ENCODE measurements around the gene JARID2. TPM values are rescaled to one million over a fixed set of nuclear protein-coding genes. Genes with fewer than 3 reads are reported as not detected.

The JARID2 gene
- polyA plus RNA-seq, 1 experiment = 9.7 TPM

DNA sequence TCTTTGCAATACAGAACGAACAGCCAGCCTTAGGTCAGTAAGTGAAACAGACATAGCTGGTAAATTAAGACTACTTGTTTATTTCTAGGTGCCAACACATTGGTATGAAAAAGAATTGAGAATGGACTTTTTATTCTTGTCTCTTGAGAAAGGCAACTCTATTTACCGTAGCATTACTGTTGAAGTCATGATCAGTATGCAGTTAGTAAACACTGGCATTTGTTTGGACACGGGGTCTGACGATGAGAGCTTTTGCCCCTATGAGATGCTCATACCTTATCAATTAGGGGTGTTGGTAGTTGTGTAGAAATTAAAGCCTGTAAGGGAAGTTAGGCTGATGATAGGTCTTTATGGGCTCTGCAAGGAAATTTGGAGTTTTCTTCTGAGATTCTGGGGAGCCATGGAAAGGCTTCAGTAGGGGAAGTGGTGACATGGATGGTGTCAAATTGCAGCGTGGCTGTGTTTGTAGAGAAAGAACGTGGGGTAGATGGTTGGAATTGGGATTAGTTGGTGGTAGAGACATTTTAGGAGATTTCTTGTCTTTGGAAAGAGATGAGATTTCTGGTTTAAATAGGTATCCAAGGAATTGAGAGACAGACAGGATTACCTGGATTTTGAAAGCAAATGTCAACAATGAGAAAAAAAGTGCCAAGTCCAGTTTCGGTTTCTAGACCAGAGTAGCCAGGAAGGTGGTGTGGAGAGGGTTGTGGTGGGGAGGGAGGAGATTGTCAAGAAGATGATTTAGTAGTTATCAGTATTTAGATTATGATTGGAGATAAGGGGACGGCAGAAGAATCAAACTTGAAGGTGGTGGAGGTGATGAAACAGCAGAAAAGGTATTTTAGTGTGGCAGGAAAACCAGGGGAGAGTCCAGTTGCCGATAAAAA is 116.6 kb downstream of the JARID2 start:
- ChIA-PET CTCF (interaction anchor here (0.6 to 1.0 kb wide), 2 partner anchors 44 to 114 kb away, joined by 3 read pairs; no protein-coding TSS in a partner anchor), POLR2A (no interaction called here)
- Histone ChIP-seq H3K27me3 (ENCODE audit: control insufficient read depth, insufficient read depth, low read length) (no peaks in the 10 kb centered on the region), H3K9me3 (ENCODE audit: control insufficient read depth, insufficient read depth, low read length) (no peaks in the 10 kb centered on the region), H3K27ac (ENCODE audit: low read depth, low read length) (no peak overlapping the region), H3K4me3 (ENCODE audit: low read depth, low read length) (no peak overlapping the region)
- no peak for DNase-seq (ENCODE audit: low read depth, low spot score)
- TF ChIP-seq, protein P1, sequence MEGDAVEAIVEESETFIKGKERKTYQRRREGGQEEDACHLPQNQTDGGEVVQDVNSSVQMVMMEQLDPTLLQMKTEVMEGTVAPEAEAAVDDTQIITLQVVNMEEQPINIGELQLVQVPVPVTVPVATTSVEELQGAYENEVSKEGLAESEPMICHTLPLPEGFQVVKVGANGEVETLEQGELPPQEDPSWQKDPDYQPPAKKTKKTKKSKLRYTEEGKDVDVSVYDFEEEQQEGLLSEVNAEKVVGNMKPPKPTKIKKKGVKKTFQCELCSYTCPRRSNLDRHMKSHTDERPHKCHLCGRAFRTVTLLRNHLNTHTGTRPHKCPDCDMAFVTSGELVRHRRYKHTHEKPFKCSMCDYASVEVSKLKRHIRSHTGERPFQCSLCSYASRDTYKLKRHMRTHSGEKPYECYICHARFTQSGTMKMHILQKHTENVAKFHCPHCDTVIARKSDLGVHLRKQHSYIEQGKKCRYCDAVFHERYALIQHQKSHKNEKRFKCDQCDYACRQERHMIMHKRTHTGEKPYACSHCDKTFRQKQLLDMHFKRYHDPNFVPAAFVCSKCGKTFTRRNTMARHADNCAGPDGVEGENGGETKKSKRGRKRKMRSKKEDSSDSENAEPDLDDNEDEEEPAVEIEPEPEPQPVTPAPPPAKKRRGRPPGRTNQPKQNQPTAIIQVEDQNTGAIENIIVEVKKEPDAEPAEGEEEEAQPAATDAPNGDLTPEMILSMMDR (IDR thresholded peaks at IDR 0.05; ENCODE audit: low read depth, low read length) = no peak

DNA sequence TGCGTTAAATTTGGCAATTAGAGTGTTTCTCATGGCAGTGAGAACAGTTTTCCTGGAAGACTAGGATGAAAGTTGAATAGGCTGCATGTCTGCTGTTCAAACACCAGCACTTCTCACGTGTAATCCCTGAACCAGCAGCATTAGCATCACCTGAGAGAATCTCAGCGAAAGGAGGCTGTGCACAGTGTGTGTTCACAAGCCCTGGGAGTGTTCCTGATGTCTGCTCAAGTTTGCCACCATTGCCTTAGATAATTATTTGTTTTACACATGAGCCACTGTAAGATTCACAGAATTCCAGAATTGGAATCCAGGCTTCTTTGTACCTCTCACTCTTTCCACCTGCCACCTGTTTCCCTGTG is 117.3 kb downstream of the JARID2 start:
- Histone ChIP-seq H3K4me3 (ENCODE audit: low read depth, low read length) (no peak overlapping the region), H3K27me3 (ENCODE audit: control insufficient read depth, insufficient read depth, low read length) (no peaks in the 10 kb centered on the region), H3K9me3 (ENCODE audit: control insufficient read depth, insufficient read depth, low read length) (no peaks in the 10 kb centered on the region), H3K27ac (ENCODE audit: low read depth, low read length) (no peak overlapping the region)
- ChIA-PET POLR2A (no interaction called here), CTCF (no interaction called here)
- TF ChIP-seq, protein P1 (IDR thresholded peaks at IDR 0.05; ENCODE audit: low read depth, low read length) = no peak
- DNase-seq (ENCODE audit: low read depth, low spot score) = no peak

DNA sequence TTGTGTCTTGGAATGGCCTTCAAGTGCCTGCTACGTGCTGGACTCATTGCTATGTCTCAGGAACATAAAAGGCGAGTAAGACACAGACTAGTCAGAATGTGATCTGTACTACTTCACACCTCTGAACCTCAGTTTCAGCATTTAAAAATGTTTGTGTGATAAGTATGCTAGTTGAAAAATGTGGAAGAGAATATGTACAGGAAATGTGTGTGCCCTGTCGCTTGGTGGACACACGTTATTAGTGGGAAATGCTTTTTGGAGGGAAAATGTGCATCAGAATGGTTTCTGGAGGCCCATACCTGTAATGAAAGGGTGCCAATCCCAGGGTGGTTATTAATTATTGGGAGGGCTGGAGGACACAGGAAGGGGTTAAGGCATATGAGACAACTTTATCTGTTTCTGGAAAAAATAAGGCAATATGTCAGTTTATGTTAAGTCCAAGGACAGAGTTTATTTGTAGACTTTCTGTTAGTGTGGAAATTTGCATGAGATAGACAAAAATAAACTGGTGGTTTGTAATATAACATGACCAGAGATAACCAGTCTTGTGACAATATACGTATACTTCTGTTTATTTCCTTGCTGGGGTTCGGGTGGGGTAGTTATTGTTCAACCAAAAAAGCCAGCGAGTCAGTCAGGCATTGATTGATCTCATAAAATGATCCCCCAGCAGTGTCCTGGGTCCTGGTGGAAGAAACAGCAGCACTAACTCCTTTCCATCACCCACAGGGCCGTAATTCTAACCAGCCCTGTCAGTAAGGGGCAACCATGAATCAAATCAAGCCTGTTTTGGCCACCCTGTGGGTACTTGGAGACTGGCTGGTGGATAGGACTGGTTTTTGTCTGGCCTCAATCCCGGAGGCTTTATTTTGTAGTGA is 117.9 kb downstream of the JARID2 start:
- Histone ChIP-seq H3K4me3 (ENCODE audit: low read depth, low read length) (no peak overlapping the region), H3K27ac (ENCODE audit: low read depth, low read length) (no peak overlapping the region), H3K27me3 (ENCODE audit: control insufficient read depth, insufficient read depth, low read length) (no peaks in the 10 kb centered on the region), H3K9me3 (ENCODE audit: control insufficient read depth, insufficient read depth, low read length) (no peaks in the 10 kb centered on the region)
- POLR2A ChIA-PET = no interaction called here
- CTCF ChIA-PET = no interaction called here
- TF ChIP-seq, protein P1 (IDR thresholded peaks at IDR 0.05; ENCODE audit: low read depth, low read length) = no peak
- DNase-seq (ENCODE audit: low read depth, low spot score) = no peak

DNA sequence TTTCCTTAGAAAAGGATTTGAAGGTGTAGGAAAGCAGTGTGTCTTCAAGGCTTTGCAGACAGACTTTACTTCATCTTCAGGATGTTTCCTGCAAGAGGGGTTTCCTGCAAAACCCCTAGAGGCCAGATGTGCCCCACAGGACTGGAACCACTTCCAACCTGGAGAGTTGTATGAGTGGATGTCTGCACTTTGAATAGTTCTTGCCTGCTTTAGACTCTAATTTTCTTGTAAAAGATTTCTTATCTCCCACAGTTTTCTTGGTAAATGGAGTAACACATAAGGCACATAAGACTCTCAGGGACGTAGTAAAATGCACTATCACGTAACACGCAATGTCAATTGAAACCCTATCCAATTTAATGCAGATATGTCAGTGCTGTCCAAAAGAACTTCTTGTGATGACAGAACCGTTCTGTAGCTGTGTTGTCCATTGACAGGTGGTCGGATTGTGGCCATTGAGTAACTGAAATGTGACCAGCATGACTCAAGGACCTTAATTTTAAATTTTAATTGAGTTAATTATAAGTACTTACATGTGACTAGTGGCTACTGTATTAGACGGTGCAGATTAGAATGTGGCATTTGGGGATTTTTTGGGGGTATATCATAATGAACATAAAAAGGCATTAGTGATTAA is 118.7 kb downstream of the JARID2 start:
- ChIA-PET CTCF (no interaction called here), POLR2A (no interaction called here)
- no peak overlapping the region for H3K4me3 ChIP-seq (ENCODE audit: low read depth, low read length)
- H3K9me3 ChIP-seq (ENCODE audit: control insufficient read depth, insufficient read depth, low read length) = no peaks in the 10 kb centered on the region
- H3K27ac ChIP-seq (ENCODE audit: low read depth, low read length) = no peak overlapping the region
- TF ChIP-seq, protein P1 (IDR thresholded peaks at IDR 0.05; ENCODE audit: low read depth, low read length) = no peak
- no peaks in the 10 kb centered on the region for H3K27me3 ChIP-seq (ENCODE audit: control insufficient read depth, insufficient read depth, low read length)
- no peak for DNase-seq (ENCODE audit: low read depth, low spot score)
